DND-41 (cell line): Measurements from ENCODE around the gene ERCC6L2.

Experiments used
- ATAC-seq: fragments of 200-7000 bp; cut with Tn5 transposase; 3 replicates; pipeline ENCODE4 v1.9.1; 2021; ENCODE audit warnings: low read depth; ENCODE audit not compliant: insufficient read depth
- DNase-seq: peaks from one replicate; pipeline ENCODE4 v3.0.0-alpha.2; 2020
- H2AFZ ChIP-seq: 2 replicates; pipeline ENCODE4 v1.6.0; 2012; ENCODE audit warnings: low read depth, low read length
- H3K27ac ChIP-seq: 2 replicates; pipeline ENCODE4 v1.5.1; 2012; ENCODE audit warnings: low read length, inconsistent platforms
- H3K27me3 ChIP-seq: fragments of 200-600 bp; sonication (generic); 2 replicates; pipeline ENCODE4 v1.6.0; 2012; ENCODE audit warnings: low read length, mild to moderate bottlenecking, inconsistent platforms; ENCODE audit not compliant: insufficient read depth, poor library complexity
- H3K36me3 ChIP-seq: 2 replicates; pipeline ENCODE4 v1.5.1; 2012; ENCODE audit warnings: low read length, inconsistent platforms; ENCODE audit not compliant: insufficient read depth
- H3K4me1 ChIP-seq: 2 replicates; pipeline ENCODE4 v1.5.1; 2012; ENCODE audit warnings: mild to moderate bottlenecking, low read length; ENCODE audit not compliant: insufficient read depth
- H3K4me2 ChIP-seq: 2 replicates; pipeline ENCODE4 v1.6.0; 2012; ENCODE audit warnings: mild to moderate bottlenecking, moderate library complexity, low read length, inconsistent platforms; ENCODE audit not compliant: insufficient read depth
- H3K4me3 ChIP-seq, 2 experiments: fragments of 200-600 bp in 1 of 2; shearing (Covaris generic) in 1 of 2; 2 replicates each; pipeline ENCODE4 v1.5.1; 2012 to 2016; ENCODE audit warnings: inconsistent platforms in 2 of 2, low read length in 2 of 2, mild to moderate bottlenecking in 2 of 2, low read depth in 1 of 2, moderate library complexity in 1 of 2
- H3K79me2 ChIP-seq: 2 replicates; pipeline ENCODE4 v1.6.0; 2012; ENCODE audit warnings: low read length, inconsistent platforms; ENCODE audit not compliant: insufficient read depth
- H3K9ac ChIP-seq: 2 replicates; pipeline ENCODE4 v1.6.0; 2012; ENCODE audit warnings: low read depth, mild to moderate bottlenecking, inconsistent platforms, low read length, moderate library complexity
- H3K9me3 ChIP-seq: 2 replicates; pipeline ENCODE4 v1.5.1; 2012; ENCODE audit warnings: low read length, moderate library complexity, mild to moderate bottlenecking, inconsistent platforms; ENCODE audit not compliant: insufficient read depth, severe bottlenecking
- H4K20me1 ChIP-seq: 2 replicates; pipeline ENCODE4 v1.6.0; 2012; ENCODE audit warnings: low read length; ENCODE audit not compliant: insufficient read depth
- CTCF ChIP-seq: IDR thresholded peaks from 2 replicates; pipeline ENCODE4 v1.5.1; 2012; ENCODE audit warnings: borderline replicate concordance, low read length, moderate library complexity, mild to moderate bottlenecking; ENCODE audit not compliant: poor library complexity, severe bottlenecking; ENCODE audit errors: extremely low read depth
- EZH2 ChIP-seq: IDR thresholded peaks from 3 replicates; pipeline ENCODE4 v1.6.1; 2012; ENCODE audit warnings: borderline replicate concordance, low read depth, mild to moderate bottlenecking, moderate library complexity, low read length, inconsistent platforms; ENCODE audit not compliant: severe bottlenecking

Gene ERCC6L2

GRCh38 chr9:95875305-95876137 lies at the start of gene ERCC6L2:
Gene ERCC6L2 (plus strand): TSS chr9:95875691. CDS start chr9:95876039, 348 bp downstream.
- H2AFZ ChIP-seq = peak within 1 kb of the TSS; percentile 99
- no peak within 1 kb of the TSS for H3K9ac ChIP-seq
- peaks cover 22% of the 10 kb centered on the region for H3K4me1 ChIP-seq
- DNase-seq (peak; percentile 95), ATAC-seq (peak; percentile 87)
- H3K4me2 ChIP-seq = peak within 1 kb of the TSS; percentile 97
- H3K27ac ChIP-seq = no peak within 1 kb of the TSS; the same call in 1 of the 2 replicates
- no peak for TF ChIP-seq CTCF
- TF ChIP-seq EZH2 = no peak
- H3K4me3 ChIP-seq = no peak within 1 kb of the TSS; a peak in 1 of 4 replicates
- no peaks in the 10 kb centered on the region for H3K9me3 ChIP-seq
- no peaks in the 10 kb centered on the region for H3K27me3 ChIP-seq
- H4K20me1 ChIP-seq = peaks cover 8% of the 10 kb centered on the region; the same call in 1 of the 2 replicates
- H3K36me3 ChIP-seq = peaks cover 4% of the 10 kb centered on the region; the same call in 1 of the 2 replicates
- H3K79me2 ChIP-seq = peaks cover 37% of the 10 kb centered on the region

GRCh38 chr9:95826183-95826838 lies 49.2 kb upstream of the ERCC6L2 start:
- no peak overlapping the region for H3K4me3 ChIP-seq
- H3K27me3 ChIP-seq = no peaks in the 10 kb centered on the region
- H3K27ac ChIP-seq = no peak overlapping the region
- no peaks in the 10 kb centered on the region for H3K9me3 ChIP-seq
- TF ChIP-seq EZH2 (no peak), CTCF (no peak)
- H2AFZ ChIP-seq = no peak overlapping the region
- no peaks in the 10 kb centered on the region for H3K4me1 ChIP-seq
- no peak overlapping the region for H3K9ac ChIP-seq
- ATAC-seq (no peak), DNase-seq (no peak)
- no peaks in the 10 kb centered on the region for H3K36me3 ChIP-seq
- no peaks in the 10 kb centered on the region for H3K79me2 ChIP-seq
- no peak overlapping the region for H3K4me2 ChIP-seq
- H4K20me1 ChIP-seq = no peaks in the 10 kb centered on the region

GRCh38 chr9:95830768-95831167 lies 44.7 kb upstream of the ERCC6L2 start:
- Histone ChIP-seq H3K4me1 (no peaks in the 10 kb centered on the region), H3K4me2 (no peak overlapping the region), H3K36me3 (no peaks in the 10 kb centered on the region), H3K79me2 (no peaks in the 10 kb centered on the region), H2AFZ (no peak overlapping the region), H3K9ac (no peak overlapping the region), H3K9me3 (no peaks in the 10 kb centered on the region), H3K27me3 (no peaks in the 10 kb centered on the region), H3K4me3 (no peak overlapping the region), H4K20me1 (no peaks in the 10 kb centered on the region), H3K27ac (no peak overlapping the region)
- TF ChIP-seq CTCF = no peak
- TF ChIP-seq EZH2 = no peak
- ATAC-seq = no peak
- DNase-seq = no peak
